GM21737 (cell line): Measurements from ENCODE around the gene KRT73.
"Not testable (repeated sequence)": the region's sequence is repeated elsewhere in the genome, so short reads cannot be mapped to it uniquely, and the experiment has no call there.

Experiments
- ATAC-seq: cut with Tn5 transposase; IDR thresholded peaks from one replicate; pipeline ENCODE4 v1.9.1; 2021; ENCODE audit warnings: mild to moderate bottlenecking, moderate library complexity; ENCODE audit not compliant: unreplicated experiment

The KRT73 gene

DNA sequence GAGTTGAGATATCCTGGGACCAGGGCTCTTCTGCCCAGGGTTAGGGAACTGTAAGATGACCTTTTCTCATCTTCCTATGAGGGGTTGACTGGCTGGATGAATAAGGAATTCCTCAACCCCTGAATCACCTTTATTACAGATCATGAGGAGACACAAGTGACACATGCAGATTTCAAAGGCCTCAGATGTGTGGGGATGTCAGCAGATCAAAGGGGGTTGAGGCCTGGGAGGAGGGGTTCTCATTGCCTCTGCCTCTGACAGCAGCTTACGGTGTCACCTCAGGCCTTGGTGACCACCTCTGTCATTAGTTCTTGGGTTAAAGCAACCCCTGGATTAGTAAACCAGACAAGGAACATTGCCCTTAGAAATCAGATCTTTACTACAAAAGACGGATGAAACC lies 15.0 kb downstream of the KRT73 start:
- no peak for ATAC-seq

GRCh38 chr12:52602552-52602951 lies 15.8 kb downstream of the KRT73 start:
- no peak for ATAC-seq

- ATAC-seq, result no peak
These were observed 16.7 kb downstream of the KRT73 start for GRCh38 chr12:52601671-52602070.

DNA sequence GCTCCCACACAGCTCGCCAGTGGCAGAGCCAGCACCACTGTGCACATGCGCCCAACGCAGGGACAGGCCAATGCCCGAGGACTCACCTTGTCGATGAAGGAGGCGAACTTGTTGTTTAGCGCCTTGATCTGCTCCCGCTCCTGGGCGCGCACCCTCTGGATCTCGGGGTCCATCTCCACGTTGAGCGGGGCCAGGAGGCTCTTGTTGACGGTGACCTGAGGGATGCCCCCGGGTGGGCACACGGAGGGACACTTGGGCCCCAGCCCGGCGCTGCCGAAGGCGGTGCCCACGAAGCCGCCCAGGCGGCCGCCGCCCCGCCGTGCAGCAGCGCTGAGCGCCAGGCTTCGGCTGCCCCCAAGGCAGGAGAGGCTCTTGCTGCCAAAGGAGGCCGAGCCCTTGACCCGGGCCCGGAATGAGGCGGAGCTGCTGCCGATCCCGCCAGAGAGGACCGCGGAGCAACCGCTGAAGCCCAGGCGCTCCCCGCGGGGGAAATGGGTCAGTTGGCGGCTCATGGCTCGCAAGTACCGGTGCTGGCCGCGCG lies 17.3 kb downstream of the KRT73 start, which contains the start of gene KRT72:
TSS of gene KRT72 (minus strand) at position 523 of the 541 bp plus-strand sequence. CDS start at position 512, 11 bp downstream.
- ATAC-seq, result no peak

DNA sequence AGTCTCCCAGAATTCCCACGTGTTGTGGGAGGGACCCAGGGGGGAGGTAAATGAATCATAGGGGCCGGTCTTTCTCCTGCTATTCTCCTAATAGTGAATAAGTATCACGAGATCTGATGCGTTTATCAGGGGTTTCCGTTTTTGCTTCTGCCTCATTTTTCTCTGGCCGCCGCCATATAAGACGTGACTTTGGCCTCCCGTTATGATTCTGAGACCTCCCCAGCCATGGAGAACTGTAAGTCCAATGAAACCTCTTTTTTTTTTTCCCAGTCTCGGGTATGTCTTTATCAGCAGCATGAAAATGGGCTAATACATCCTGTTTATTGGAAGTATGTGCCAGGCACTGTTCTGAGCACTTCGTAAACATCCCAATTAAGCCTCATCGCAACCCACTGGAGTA lies 17.9 kb downstream of the KRT73 start:
- ATAC-seq, result no peak

GRCh38 chr12:52600071-52600470 lies 18.3 kb downstream of the KRT73 start:
- no peak for ATAC-seq

DNA sequence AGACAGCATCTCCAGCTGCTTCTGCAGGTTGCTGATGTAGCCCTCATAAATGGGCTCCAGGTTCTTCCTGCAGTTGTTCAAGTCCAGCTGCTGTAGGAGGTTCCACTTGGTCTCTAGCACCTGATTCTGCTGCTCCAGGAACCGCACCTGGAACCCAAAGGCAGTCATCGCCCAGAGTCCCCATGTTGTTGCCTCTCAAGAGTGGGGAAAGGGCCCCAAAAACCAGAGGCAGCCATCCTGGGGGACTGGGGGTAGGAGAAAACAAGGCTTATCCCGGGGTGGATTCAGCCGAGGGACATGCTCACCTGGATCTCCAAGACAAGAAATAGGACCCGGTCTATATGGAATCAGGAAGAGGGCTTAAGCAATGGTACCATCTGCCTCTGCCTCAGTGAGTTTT lies 19.4 kb downstream of the KRT73 start:
- no peak for ATAC-seq

DNA sequence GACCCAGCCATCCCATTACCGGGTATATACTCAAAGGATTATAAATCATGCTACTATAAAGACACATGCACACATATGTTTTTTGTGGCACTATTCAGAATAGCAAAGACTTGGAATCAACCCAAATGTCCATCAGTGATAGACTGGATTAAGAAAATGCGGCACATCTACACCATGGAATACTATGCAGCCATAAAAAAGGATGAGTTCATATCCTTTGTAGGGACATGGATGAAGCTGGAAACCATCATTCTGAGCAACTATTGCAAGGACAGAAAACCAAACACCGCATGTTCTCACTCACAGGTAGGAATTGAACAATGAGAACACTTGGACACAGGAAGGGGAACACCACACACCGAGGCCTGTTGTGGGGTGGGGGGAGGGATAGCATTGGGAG lies 24.1 kb downstream of the KRT73 start:
- not testable (repeated sequence) for ATAC-seq

GRCh38 chr12:52591521-52591920 lies 26.8 kb downstream of the KRT73 start:
- no peak for ATAC-seq

DNA sequence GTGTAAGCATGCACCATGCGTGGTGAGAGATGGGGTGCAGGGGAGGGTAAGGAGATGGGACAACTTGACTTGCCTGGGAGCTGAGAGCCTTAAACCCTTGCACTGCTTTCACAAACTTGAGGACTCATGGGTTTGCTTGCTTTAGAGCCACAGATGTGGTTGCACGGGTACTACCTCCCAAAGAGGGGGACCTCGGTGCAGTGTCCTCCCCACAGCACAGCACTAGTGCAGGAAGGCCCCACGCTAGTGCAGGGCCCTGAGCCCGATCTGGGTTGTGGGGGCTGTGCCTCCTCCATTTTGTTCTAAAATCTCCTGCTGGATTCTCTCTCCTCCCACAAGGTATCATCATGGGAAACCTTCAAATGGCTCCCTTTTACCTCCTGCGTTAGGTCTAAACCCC lies 28.3 kb downstream of the KRT73 start:
- ATAC-seq, result no peak

DNA sequence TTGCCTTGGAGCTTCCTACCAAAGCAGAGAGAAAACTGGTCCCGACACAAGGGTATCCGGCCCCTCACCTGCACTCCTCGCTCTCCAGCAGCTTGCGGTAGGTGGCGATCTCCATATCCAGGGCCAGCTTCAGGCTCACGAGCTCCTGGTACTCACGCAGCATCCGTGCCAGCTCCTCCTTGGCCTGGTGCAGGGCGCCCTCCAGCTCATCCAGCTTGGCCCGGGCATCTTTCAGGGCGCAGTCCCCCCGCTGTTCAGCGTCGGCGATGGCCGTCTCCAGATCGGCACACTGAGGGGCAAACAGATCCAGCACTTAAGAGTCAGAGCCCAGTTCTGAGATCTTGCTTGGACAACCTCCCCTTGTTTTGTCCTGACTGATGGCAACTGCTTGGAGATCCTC lies 30.8 kb downstream of the KRT73 start:
- no peak for ATAC-seq

GRCh38 chr12:52585946-52586345 lies 32.4 kb downstream of the KRT73 start:
- ATAC-seq, result no peak

- no peak for ATAC-seq
These were observed 33.3 kb downstream of the KRT73 start for GRCh38 chr12:52585066-52585465.

DNA sequence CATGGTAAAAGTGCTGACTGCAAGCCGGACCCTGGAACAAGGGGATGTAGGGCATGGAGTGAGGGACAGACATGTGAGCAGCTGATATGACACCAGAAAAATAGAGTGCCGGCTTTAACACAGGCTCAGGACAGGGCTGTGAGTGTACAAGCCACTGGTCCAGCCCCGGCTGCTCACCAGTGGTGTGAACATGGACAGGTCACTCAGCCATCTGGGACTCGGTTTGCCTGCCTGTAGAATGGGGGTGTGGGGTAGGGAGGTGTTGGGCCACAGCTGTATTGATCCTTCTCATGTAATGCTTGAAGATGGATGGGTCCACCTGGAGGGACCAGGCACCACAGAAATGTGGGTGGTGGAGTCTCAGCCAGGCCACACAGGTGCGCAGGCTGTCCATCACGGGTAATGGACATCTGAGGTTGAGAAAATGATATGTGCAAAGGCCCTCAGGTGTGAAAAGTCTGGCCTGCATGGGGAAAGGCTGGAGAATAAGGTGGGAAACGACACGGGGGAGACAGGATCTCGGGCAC lies 34.1 kb downstream of the KRT73 start:
- ATAC-seq, result no peak

- no peak for ATAC-seq
These were observed 35.3 kb downstream of the KRT73 start for GRCh38 chr12:52582971-52583456.

DNA sequence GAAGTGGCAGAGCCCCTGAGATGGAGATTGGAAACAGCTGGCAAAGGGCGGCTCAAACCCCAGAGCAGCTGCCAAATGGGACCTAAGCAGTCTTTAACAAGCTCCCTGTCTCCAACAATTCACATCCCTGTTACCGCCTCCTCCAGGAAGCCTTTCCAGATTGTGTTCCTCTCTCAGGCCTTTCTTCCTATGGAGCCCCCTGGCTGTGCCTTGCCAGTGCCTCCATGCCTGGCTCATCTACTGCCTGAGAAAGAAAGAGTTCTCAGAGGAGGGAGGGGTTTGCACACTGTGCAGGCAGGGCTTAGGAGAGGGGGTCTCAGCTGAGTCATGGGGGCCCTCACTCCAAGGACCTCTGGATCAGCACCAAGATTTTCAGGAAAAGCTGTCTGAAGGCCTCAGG lies 35.9 kb downstream of the KRT73 start:
- ATAC-seq, result no peak

DNA sequence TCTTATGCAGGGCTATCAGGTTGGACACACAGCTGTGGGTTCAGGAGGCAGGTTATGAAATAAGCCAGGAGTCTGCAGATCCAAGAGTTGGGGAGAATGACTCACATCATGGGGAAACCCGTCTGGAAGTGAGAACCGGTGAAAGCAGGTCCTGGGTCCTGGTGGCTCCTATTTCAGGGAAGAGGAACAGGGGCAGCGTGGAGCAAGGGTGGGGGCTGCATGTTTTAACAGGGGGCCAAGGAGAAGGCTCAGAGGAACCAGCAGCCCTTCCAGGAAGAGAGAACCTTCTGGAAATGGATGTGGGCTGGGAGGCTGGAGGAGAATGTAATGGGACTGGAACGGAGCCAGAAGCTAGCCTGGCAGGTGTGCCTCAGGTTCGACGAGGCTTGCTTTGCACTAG lies 36.9 kb downstream of the KRT73 start:
- no peak for ATAC-seq

DNA sequence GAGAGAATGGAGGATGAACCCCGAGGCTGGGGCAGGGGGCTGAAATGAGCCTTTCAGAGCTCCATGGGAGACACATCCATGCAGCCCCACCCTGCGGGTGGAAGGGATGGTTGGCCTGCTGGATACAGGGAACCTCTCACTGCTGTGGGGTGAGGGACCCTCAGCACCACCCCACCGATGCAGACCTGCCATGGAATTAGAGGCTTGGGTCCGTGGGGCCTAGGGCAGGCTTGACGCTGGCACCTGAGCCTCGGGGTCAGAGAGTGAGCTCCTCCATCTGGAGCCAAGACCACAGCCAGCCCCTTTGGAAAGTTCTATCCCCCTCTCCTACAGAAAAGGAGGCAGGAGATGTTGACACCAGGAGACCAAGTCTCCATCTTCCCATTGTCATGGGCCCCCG lies 37.3 kb downstream of the KRT73 start:
- no peak for ATAC-seq

DNA sequence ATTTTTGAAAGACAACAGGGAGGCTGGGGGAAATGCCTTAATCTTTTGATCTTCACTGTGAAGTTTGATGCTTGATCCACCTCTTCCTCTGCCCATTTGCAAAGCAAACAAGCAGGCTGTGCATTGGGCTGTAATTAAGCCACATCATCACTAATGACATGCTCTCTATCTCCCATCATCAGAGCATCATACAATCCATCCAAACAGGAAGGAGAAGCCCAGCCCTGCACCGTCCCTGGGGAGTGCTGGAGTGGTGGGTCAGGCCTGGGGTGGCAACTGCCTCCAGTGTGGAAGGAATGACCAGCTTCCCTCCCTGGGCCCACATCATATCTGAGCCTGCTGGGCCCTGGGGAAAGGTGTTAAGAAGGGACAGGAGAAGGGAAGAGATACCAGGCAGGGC lies 37.9 kb downstream of the KRT73 start:
- ATAC-seq, result no peak

GRCh38 chr12:52579468-52580465 lies 38.6 kb downstream of the KRT73 start:
- no peak for ATAC-seq

- no peak for ATAC-seq
These were observed 39.9 kb downstream of the KRT73 start for GRCh38 chr12:52578469-52578868.

GRCh38 chr12:52577316-52577715 lies 41.0 kb downstream of the KRT73 start:
- no peak for ATAC-seq
